OCI-LY1 (cell line): ENCODE results near the gene OLR1.
"Not testable (repeated sequence)": the region's sequence is repeated elsewhere in the genome, so short reads cannot be mapped to it uniquely, and the experiment has no call there.

Source experiments
- H2AFZ ChIP-seq: fragments of 200-600 bp; sonication (generic), shearing (Covaris generic); 2 replicates; pipeline ENCODE4 v1.6.0; 2014; ENCODE audit warnings: antibody characterized with exemption, mild to moderate bottlenecking, low read length
- H3F3A ChIP-seq: fragments of 200-600 bp; sonication (generic), shearing (Covaris generic); 2 replicates; pipeline ENCODE4 v1.6.0; 2014; ENCODE audit warnings: mild to moderate bottlenecking, antibody characterized with exemption, low read length, moderate library complexity; ENCODE audit not compliant: insufficient read depth
- H3K27ac ChIP-seq: fragments of 200-600 bp; sonication (generic); 2 replicates; pipeline ENCODE4 v1.5.1; 2014; ENCODE audit warnings: low read length, mixed run types, mild to moderate bottlenecking, low read depth; ENCODE audit not compliant: poor library complexity, severe bottlenecking
- H3K27me3 ChIP-seq: fragments of 200-600 bp; sonication (generic); 2 replicates; pipeline ENCODE4 v1.6.0; 2014; ENCODE audit warnings: antibody characterized with exemption, mild to moderate bottlenecking, low read length, moderate library complexity; ENCODE audit not compliant: insufficient read depth
- H3K36me3 ChIP-seq: fragments of 200-600 bp; sonication (generic); 2 replicates; pipeline ENCODE4 v1.6.1; 2014; ENCODE audit warnings: mild to moderate bottlenecking, antibody characterized with exemption, low read length, moderate library complexity, mixed read lengths; ENCODE audit not compliant: insufficient read depth
- H3K4me1 ChIP-seq: fragments of 200-600 bp; sonication (generic); 2 replicates; pipeline ENCODE4 v1.5.1; 2014; ENCODE audit warnings: mild to moderate bottlenecking, low read length, moderate library complexity; ENCODE audit not compliant: insufficient read depth, severe bottlenecking
- H3K4me2 ChIP-seq: fragments of 200-600 bp; sonication (generic), shearing (Covaris generic); 2 replicates; pipeline ENCODE4 v1.6.1; 2014; ENCODE audit warnings: low read length
- H3K4me3 ChIP-seq: fragments of 200-600 bp; sonication (generic); 2 replicates; pipeline ENCODE4 v1.5.1; 2014; ENCODE audit warnings: low read length, low read depth, mild to moderate bottlenecking, mixed read lengths; ENCODE audit not compliant: poor library complexity, severe bottlenecking
- H3K79me2 ChIP-seq: fragments of 200-600 bp; shearing (Covaris generic); 2 replicates; pipeline ENCODE4 v1.6.1; 2016; ENCODE audit warnings: mixed run types, low read length, mixed read lengths; ENCODE audit not compliant: insufficient read depth
- H3K9ac ChIP-seq: fragments of 200-600 bp; sonication (generic), shearing (Covaris generic); 2 replicates; pipeline ENCODE4 v1.6.1; 2014; ENCODE audit warnings: mild to moderate bottlenecking, low read length, mixed read lengths
- H3K9me2 ChIP-seq: fragments of 200-600 bp; sonication (generic), shearing (Covaris generic); 2 replicates; pipeline ENCODE4 v1.6.1; 2014; ENCODE audit warnings: low read depth, mild to moderate bottlenecking, low read length, mixed read lengths
- H3K9me3 ChIP-seq: fragments of 200-600 bp; shearing (Covaris generic); 2 replicates; pipeline ENCODE4 v1.6.1; 2014; ENCODE audit warnings: low read length, mixed read lengths
- H4K20me1 ChIP-seq: fragments of 200-600 bp; sonication (generic), shearing (Covaris generic); 2 replicates; pipeline ENCODE4 v1.6.0; 2016; ENCODE audit warnings: mild to moderate bottlenecking, low read length; ENCODE audit not compliant: insufficient read depth
- EZH2 ChIP-seq: fragments of 200-600 bp; sonication (generic), shearing (Covaris generic); IDR thresholded peaks from 2 replicates; pipeline ENCODE4 v1.8.0; 2017; ENCODE audit warnings: borderline replicate concordance, mixed run types, mild to moderate bottlenecking, antibody characterized with exemption, low read length, moderate library complexity, mixed read lengths
- TF ChIP-seq, protein P1 (sequence below): fragments of 200-600 bp; sonication (generic), shearing (Covaris generic); IDR thresholded peaks from 2 replicates; pipeline ENCODE4 v1.5.1; 2017; ENCODE audit warnings: mild to moderate bottlenecking, antibody characterized with exemption, low read length, moderate library complexity, mixed read lengths

OLR1 gene

GRCh38 chr12:10171973-10172728 lies at the start of gene OLR1:
Gene OLR1 (minus strand): TSS chr12:10172132. CDS start chr12:10172077, 55 bp downstream.
- no peak for TF ChIP-seq EZH2
- TF ChIP-seq, protein P1, sequence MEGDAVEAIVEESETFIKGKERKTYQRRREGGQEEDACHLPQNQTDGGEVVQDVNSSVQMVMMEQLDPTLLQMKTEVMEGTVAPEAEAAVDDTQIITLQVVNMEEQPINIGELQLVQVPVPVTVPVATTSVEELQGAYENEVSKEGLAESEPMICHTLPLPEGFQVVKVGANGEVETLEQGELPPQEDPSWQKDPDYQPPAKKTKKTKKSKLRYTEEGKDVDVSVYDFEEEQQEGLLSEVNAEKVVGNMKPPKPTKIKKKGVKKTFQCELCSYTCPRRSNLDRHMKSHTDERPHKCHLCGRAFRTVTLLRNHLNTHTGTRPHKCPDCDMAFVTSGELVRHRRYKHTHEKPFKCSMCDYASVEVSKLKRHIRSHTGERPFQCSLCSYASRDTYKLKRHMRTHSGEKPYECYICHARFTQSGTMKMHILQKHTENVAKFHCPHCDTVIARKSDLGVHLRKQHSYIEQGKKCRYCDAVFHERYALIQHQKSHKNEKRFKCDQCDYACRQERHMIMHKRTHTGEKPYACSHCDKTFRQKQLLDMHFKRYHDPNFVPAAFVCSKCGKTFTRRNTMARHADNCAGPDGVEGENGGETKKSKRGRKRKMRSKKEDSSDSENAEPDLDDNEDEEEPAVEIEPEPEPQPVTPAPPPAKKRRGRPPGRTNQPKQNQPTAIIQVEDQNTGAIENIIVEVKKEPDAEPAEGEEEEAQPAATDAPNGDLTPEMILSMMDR: no peak
- Histone ChIP-seq H3K27ac (no peak within 1 kb of the TSS), H3K4me2 (no peak within 1 kb of the TSS), H3K9me3 (no peaks in the 10 kb centered on the region), H3K27me3 (no peaks in the 10 kb centered on the region), H3F3A (no peaks in the 10 kb centered on the region), H4K20me1 (no peaks in the 10 kb centered on the region), H3K9ac (no peak within 1 kb of the TSS), H3K9me2 (no peaks in the 10 kb centered on the region), H3K79me2 (no peaks in the 10 kb centered on the region), H3K36me3 (no peaks in the 10 kb centered on the region), H2AFZ (no peak within 1 kb of the TSS), H3K4me3 (no peak within 1 kb of the TSS), H3K4me1 (peaks cover 7% of the 10 kb centered on the region)

DNA sequence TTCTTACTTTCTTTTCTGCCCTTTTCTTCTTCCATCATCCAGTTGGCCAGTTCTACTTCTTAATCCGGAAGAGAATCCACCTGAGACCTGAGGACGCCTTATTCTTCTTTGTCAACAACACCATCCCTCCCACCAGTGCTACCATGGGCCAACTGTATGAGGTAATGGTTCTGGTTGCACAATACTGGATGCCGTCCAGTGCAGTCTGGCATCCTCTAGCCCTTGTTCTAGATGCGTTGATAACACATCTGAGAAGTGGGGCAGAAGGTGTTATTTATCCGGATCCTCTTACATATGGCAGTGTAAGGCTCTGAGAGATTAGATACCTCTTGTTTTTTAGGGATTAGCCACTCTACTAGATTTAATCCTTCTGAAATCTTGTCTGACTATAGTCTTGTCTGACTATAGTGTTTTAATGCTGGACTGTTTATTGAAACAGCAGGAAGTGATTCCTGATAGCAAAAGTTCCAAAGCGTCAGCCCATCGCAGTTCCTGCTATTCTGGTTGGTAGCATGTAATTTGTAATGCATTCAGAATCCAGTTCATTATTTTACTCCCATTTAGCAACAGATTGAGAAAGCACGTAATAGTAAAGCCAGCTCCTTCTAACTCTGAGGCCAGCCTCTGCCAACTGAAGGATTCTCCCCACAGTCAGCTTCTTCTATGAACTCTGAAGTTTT lies 48.6 kb upstream of the OLR1 start:
- no peak overlapping the region for H3K27ac ChIP-seq
- H3K4me3 ChIP-seq: no peak overlapping the region
- no peaks in the 10 kb centered on the region for H4K20me1 ChIP-seq
- H3F3A ChIP-seq: no peaks in the 10 kb centered on the region
- no peaks in the 10 kb centered on the region for H3K9me3 ChIP-seq
- peaks cover 26% of the 10 kb centered on the region for H3K4me1 ChIP-seq
- no peak overlapping the region for H2AFZ ChIP-seq
- H3K79me2 ChIP-seq: peaks cover 9% of the 10 kb centered on the region
- no peak overlapping the region for H3K9ac ChIP-seq
- no peaks in the 10 kb centered on the region for H3K27me3 ChIP-seq
- no peak for TF ChIP-seq EZH2
- TF ChIP-seq, protein P1: no peak
- H3K9me2 ChIP-seq: no peaks in the 10 kb centered on the region
- peaks cover 81% of the 10 kb centered on the region for H3K36me3 ChIP-seq
- no peak overlapping the region for H3K4me2 ChIP-seq

GRCh38 chr12:10218021-10218420 lies 46.1 kb upstream of the OLR1 start:
- Histone ChIP-seq H3K4me3 (no peak overlapping the region), H3K9me3 (no peaks in the 10 kb centered on the region), H3K27ac (no peak overlapping the region), H3K36me3 (peaks cover 67% of the 10 kb centered on the region), H3K79me2 (peaks cover 28% of the 10 kb centered on the region), H3K4me2 (no peak overlapping the region), H3K27me3 (no peaks in the 10 kb centered on the region), H3K9me2 (no peaks in the 10 kb centered on the region), H2AFZ (no peak overlapping the region), H3F3A (no peaks in the 10 kb centered on the region), H4K20me1 (no peaks in the 10 kb centered on the region), H3K9ac (no peak overlapping the region), H3K4me1 (peaks cover 31% of the 10 kb centered on the region)
- TF ChIP-seq, protein P1: no peak
- no peak for TF ChIP-seq EZH2

GRCh38 chr12:10215946-10216345 lies 44.0 kb upstream of the OLR1 start:
- H3K36me3 ChIP-seq: peaks cover 46% of the 10 kb centered on the region
- H2AFZ ChIP-seq, H3K27me3 ChIP-seq, H3K9ac ChIP-seq, H3K9me2 ChIP-seq, H4K20me1 ChIP-seq, H3K27ac ChIP-seq, H3F3A ChIP-seq, H3K9me3 ChIP-seq: not testable (repeated sequence)
- H3K4me3 ChIP-seq: peak overlapping the region; percentile 92
- peaks cover 24% of the 10 kb centered on the region for H3K4me1 ChIP-seq
- peaks cover 28% of the 10 kb centered on the region for H3K79me2 ChIP-seq
- H3K4me2 ChIP-seq: peak overlapping the region; percentile 82
